ENCODE results near the gene CCDC61. TPM values are rescaled to one million over a fixed set of nuclear protein-coding genes. Genes with fewer than 3 reads are reported as not detected.

Gene CCDC61
- total RNA-seq, 1 donor from 2014 or later, result 36.3 TPM

GRCh38 chr19:45996933-45997332, 1.7 kb downstream of the CCDC61 start:
- peaks cover 38% of the 10 kb centered on the region for H3K4me1 ChIP-seq
- no peaks in the 10 kb centered on the region for H3K27me3 ChIP-seq
- DNase-seq (ENCODE audit: extremely low spot score in 2 of 2), result no peak
- no peak overlapping the region for H3K27ac ChIP-seq
- H3K9me3 ChIP-seq, result no peaks in the 10 kb centered on the region
- H3K36me3 ChIP-seq, result no peaks in the 10 kb centered on the region
- TF ChIP-seq CTCF (IDR thresholded peaks at IDR 0.05) (no peak), POLR2AphosphoS5 (IDR thresholded peaks at IDR 0.05; ENCODE audit: insufficient read depth in 1 of 2, low read depth in 1 of 2) (no peak), POLR2A (IDR thresholded peaks at IDR 0.05) (no peak)
- H3K4me3 ChIP-seq, result no peak overlapping the region
- intact Hi-C loops (cut with DNase I), result no loop called here

GRCh38 chr19:45998834-45999233, 3.6 kb downstream of the CCDC61 start:
- no peak for DNase-seq (ENCODE audit: extremely low spot score in 2 of 2)
- intact Hi-C loops (cut with DNase I), result no loop called here

GRCh38 chr19:45999653-46000121, 4.4 kb downstream of the CCDC61 start:
- intact Hi-C loops (cut with DNase I), result loop anchor here (10.0 kb wide), 1 partner anchor 85 kb away; the partner anchor contains the start of gene NANOS2
- Histone ChIP-seq H3K4me3 (peak overlapping the region in 1 of 2 donors; percentile 13), H3K36me3 (no peaks in the 10 kb centered on the region), H3K4me1 (peaks cover 33% of the 10 kb centered on the region), H3K27me3 (no peaks in the 10 kb centered on the region), H3K9me3 (no peaks in the 10 kb centered on the region), H3K27ac (no peak overlapping the region)
- no peak for DNase-seq (ENCODE audit: extremely low spot score in 2 of 2)
- TF ChIP-seq CTCF (IDR thresholded peaks at IDR 0.05) (no peak), POLR2A (IDR thresholded peaks at IDR 0.05) (no peak), POLR2AphosphoS5 (IDR thresholded peaks at IDR 0.05; ENCODE audit: insufficient read depth in 1 of 2, low read depth in 1 of 2) (no peak)

More at GRCh38 chr19:45998834-45999233, 3.6 kb downstream of the CCDC61 start:
- H3K4me3 ChIP-seq, result no peak overlapping the region
- no peak overlapping the region for H3K27ac ChIP-seq
- H3K9me3 ChIP-seq, result no peaks in the 10 kb centered on the region
- no peaks in the 10 kb centered on the region for H3K27me3 ChIP-seq
- no peak for TF ChIP-seq POLR2A (IDR thresholded peaks at IDR 0.05)
- TF ChIP-seq CTCF (IDR thresholded peaks at IDR 0.05), result no peak
- TF ChIP-seq POLR2AphosphoS5 (IDR thresholded peaks at IDR 0.05; ENCODE audit: insufficient read depth in 1 of 2, low read depth in 1 of 2), result no peak
- peaks cover 38% of the 10 kb centered on the region for H3K4me1 ChIP-seq
- no peaks in the 10 kb centered on the region for H3K36me3 ChIP-seq

- Histone ChIP-seq H3K27me3 (no peaks in the 10 kb centered on the region), H3K27ac (no peak overlapping the region), H3K36me3 (no peaks in the 10 kb centered on the region), H3K9me3 (no peaks in the 10 kb centered on the region), H3K4me3 (peak overlapping the region in 1 of 2 donors; percentile 13), H3K4me1 (peaks cover 31% of the 10 kb centered on the region)
- intact Hi-C loops (cut with DNase I), result loop anchor here (10.0 kb wide), 1 partner anchor 86 kb away; the partner anchor contains the start of gene NANOS2
- no peak for TF ChIP-seq CTCF (IDR thresholded peaks at IDR 0.05)
- no peak for TF ChIP-seq POLR2AphosphoS5 (IDR thresholded peaks at IDR 0.05; ENCODE audit: insufficient read depth in 1 of 2, low read depth in 1 of 2)
- TF ChIP-seq POLR2A (IDR thresholded peaks at IDR 0.05), result no peak
- no peak for DNase-seq (ENCODE audit: extremely low spot score in 2 of 2)
These were observed 5.4 kb downstream of the CCDC61 start for GRCh38 chr19:46000491-46001246.
